Neural cell (in vitro differentiated cells): Measurements from ENCODE around the gene MRPS22. TPM values are rescaled to one million over a fixed set of nuclear protein-coding genes. Genes with fewer than 3 reads are reported as not detected.

ENCODE experiments used
- H2AFZ ChIP-seq: fragments of 200-600, 300-800 bp; sonication (generic), shearing (Covaris generic); 2 replicates; pipeline ENCODE4 v1.6.0; 2014; ENCODE audit warnings: low read depth, mild to moderate bottlenecking, antibody characterized with exemption, low read length, moderate library complexity
- H3F3A ChIP-seq: fragments of 200-600 bp; shearing (Covaris generic); 2 replicates; pipeline ENCODE4 v1.6.1; 2016; ENCODE audit warnings: mild to moderate bottlenecking, moderate library complexity, mixed read lengths, antibody characterized with exemption, low read length; ENCODE audit not compliant: insufficient read depth, poor library complexity, severe bottlenecking
- H3K27ac ChIP-seq: fragments of 200-600, 300-800 bp; sonication (generic), shearing (Covaris generic); 2 replicates; pipeline ENCODE4 v1.5.1; 2014; ENCODE audit warnings: mild to moderate bottlenecking, low read length, moderate library complexity
- H3K27me3 ChIP-seq: fragments of 300-800, 200-600 bp; sonication (generic), shearing (Covaris generic); 2 replicates; pipeline ENCODE4 v1.6.0; 2014; ENCODE audit warnings: mild to moderate bottlenecking, low read depth, low read length, moderate library complexity; ENCODE audit not compliant: insufficient read depth
- H3K36me3 ChIP-seq: fragments of 300-800, 200-600 bp; sonication (generic), shearing (Covaris generic); 2 replicates; pipeline ENCODE4 v1.5.1; 2014; ENCODE audit warnings: mild to moderate bottlenecking, antibody characterized with exemption, low read length, moderate library complexity; ENCODE audit not compliant: insufficient read depth
- H3K4me2 ChIP-seq: fragments of 300-800, 200-600 bp; sonication (generic), shearing (Covaris generic); 2 replicates; pipeline ENCODE4 v1.6.0; 2014; ENCODE audit warnings: mild to moderate bottlenecking, low read length
- H3K4me3 ChIP-seq: fragments of 300-800, 200-600 bp; sonication (generic), shearing (Covaris generic); 2 replicates; pipeline ENCODE4 v1.5.1; 2014; ENCODE audit warnings: mild to moderate bottlenecking, low read length, moderate library complexity
- H3K79me2 ChIP-seq: fragments of 200-600 bp; shearing (Covaris generic); replicated peaks from 2 replicates; pipeline ENCODE4 v1.6.0; 2014; ENCODE audit warnings: mild to moderate bottlenecking, low read length, moderate library complexity; ENCODE audit not compliant: insufficient read depth
- H3K9ac ChIP-seq: fragments of 300-800, 200-600 bp; sonication (generic), shearing (Covaris generic); 2 replicates; pipeline ENCODE4 v1.6.1; 2016; ENCODE audit warnings: mild to moderate bottlenecking, low read length, mixed read lengths
- H3K9me2 ChIP-seq: fragments of 200-600 bp; shearing (Covaris generic); 2 replicates; pipeline ENCODE4 v1.6.1; 2016; ENCODE audit warnings: mild to moderate bottlenecking, low read length, mixed read lengths; ENCODE audit not compliant: insufficient read depth
- H3K9me3 ChIP-seq: fragments of 200-600, 300-800 bp; sonication (generic), shearing (Covaris generic); 2 replicates; pipeline ENCODE4 v1.6.1; 2016; ENCODE audit warnings: mild to moderate bottlenecking, mixed run types, low read length, moderate library complexity, mixed read lengths
- H4K20me1 ChIP-seq: fragments of 200-600 bp; shearing (Covaris generic); 2 replicates; pipeline ENCODE4 v1.6.1; 2016; ENCODE audit warnings: mild to moderate bottlenecking, mixed run types; ENCODE audit not compliant: insufficient read depth
- EP300 ChIP-seq: fragments of 450-650 bp; conservative IDR thresholded peaks from 2 replicates; pipeline ENCODE4 v1.6.1; 2014; ENCODE audit warnings: antibody characterized with exemption, mild to moderate bottlenecking, moderate library complexity; ENCODE audit not compliant: poor library complexity, severe bottlenecking
- EZH2 ChIP-seq: fragments of 200-600, 300-800 bp; shearing (Covaris generic), sonication (generic); IDR thresholded peaks from 2 replicates; pipeline ENCODE4 v1.6.1; 2014; ENCODE audit warnings: antibody characterized with exemption, low read length, borderline replicate concordance, mild to moderate bottlenecking; ENCODE audit not compliant: insufficient read depth, poor library complexity, severe bottlenecking
- MXI1 ChIP-seq: fragments of 450-650 bp; conservative IDR thresholded peaks from 2 replicates; pipeline ENCODE4 v1.6.1; 2014; ENCODE audit warnings: antibody characterized with exemption, mild to moderate bottlenecking; ENCODE audit not compliant: poor library complexity, severe bottlenecking
- POLR2AphosphoS5 ChIP-seq: IDR thresholded peaks from 2 replicates; pipeline ENCODE4 v1.6.1; 2012
- RAD21 ChIP-seq: fragments of 450-650 bp; conservative IDR thresholded peaks from 2 replicates; pipeline ENCODE4 v1.6.1; 2014; ENCODE audit warnings: antibody characterized with exemption, mild to moderate bottlenecking, moderate library complexity
- SMC3 ChIP-seq: fragments of 450-650 bp; conservative IDR thresholded peaks from 2 replicates; pipeline ENCODE4 v1.6.1; 2014; ENCODE audit warnings: antibody characterized with exemption, mild to moderate bottlenecking, moderate library complexity; ENCODE audit not compliant: poor library complexity
- TAF1 ChIP-seq: IDR thresholded peaks from 2 replicates; pipeline ENCODE4 v1.6.1; 2012; ENCODE audit warnings: low read depth
- polyA plus RNA-seq: library from polyadenylated mRNA; depleted of rRNA; stranded (reverse); fragments of >200 nt; gene quantifications from 2 replicates; pipeline ENCODE4 v1.2.3, GENCODE V29; 2014
- TF ChIP-seq, protein P1 (sequence below): IDR thresholded peaks from 2 replicates; pipeline ENCODE4 v1.6.1; 2012; ENCODE audit warnings: borderline replicate concordance
- TF ChIP-seq, protein P2 (sequence below): fragments of 450-650 bp; IDR thresholded peaks from 2 replicates; pipeline ENCODE4 v1.5.1; 2014; ENCODE audit warnings: antibody characterized with exemption, mild to moderate bottlenecking, moderate library complexity; ENCODE audit not compliant: poor library complexity, severe bottlenecking

The MRPS22 gene
- polyA plus RNA-seq, 1 donor from 2014 or later: 80.7 TPM

DNA sequence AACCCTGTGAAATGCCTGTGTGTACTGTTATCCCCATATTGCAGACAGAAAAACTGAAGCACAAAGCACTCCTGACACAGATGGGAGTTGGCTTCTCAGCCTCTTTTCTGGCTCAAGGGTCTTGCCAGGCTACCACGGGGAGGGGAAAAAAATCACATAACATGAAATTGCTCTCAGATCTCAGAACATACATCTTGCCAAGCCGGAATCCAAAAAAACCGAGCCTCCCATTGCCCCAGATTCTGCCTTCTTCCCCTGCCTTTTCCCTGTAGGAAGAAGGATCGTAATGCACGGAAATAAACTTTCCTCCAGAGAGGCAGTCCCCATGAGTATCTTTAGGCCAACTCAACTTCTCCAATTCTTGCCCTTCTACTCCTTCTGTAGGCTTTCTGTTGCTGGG, 16.6 kb upstream of the MRPS22 start:
- Histone ChIP-seq H3K27ac (no peak overlapping the region), H3K9ac (no peak overlapping the region), H3K79me2 (no peaks in the 10 kb centered on the region)

DNA sequence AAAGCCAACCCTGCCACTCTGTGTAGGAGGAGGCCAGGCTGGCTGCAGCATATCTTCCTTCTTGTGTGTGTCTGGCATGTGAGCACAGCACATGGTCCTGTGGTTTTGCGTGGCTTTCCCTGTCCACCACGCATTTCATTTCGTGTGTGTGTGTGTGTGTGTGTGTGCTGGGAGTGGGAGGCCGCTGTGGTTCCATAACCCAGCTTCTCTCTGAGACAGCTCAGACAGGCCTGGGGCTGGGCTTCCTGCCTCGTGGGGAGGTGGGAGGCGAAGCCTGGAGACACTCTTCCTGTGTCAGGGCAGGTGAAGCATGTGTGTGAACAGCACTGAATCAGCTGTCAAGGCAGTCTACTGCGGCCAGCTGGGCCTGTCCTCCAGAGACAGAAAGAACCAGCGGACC, 16.0 kb upstream of the MRPS22 start:
- Histone ChIP-seq H3K79me2 (no peaks in the 10 kb centered on the region), H3K4me3 (no peak overlapping the region), H3K9me3 (no peaks in the 10 kb centered on the region), H3K9ac (no peak overlapping the region), H3K4me2 (no peak overlapping the region), H3F3A (no peaks in the 10 kb centered on the region), H3K9me2 (no peaks in the 10 kb centered on the region), H3K36me3 (no peaks in the 10 kb centered on the region), H3K27ac (no peak overlapping the region), H4K20me1 (no peaks in the 10 kb centered on the region), H2AFZ (no peak overlapping the region), H3K27me3 (peaks cover 22% of the 10 kb centered on the region)
- TF ChIP-seq POLR2AphosphoS5: no peak
- TF ChIP-seq, protein P1, sequence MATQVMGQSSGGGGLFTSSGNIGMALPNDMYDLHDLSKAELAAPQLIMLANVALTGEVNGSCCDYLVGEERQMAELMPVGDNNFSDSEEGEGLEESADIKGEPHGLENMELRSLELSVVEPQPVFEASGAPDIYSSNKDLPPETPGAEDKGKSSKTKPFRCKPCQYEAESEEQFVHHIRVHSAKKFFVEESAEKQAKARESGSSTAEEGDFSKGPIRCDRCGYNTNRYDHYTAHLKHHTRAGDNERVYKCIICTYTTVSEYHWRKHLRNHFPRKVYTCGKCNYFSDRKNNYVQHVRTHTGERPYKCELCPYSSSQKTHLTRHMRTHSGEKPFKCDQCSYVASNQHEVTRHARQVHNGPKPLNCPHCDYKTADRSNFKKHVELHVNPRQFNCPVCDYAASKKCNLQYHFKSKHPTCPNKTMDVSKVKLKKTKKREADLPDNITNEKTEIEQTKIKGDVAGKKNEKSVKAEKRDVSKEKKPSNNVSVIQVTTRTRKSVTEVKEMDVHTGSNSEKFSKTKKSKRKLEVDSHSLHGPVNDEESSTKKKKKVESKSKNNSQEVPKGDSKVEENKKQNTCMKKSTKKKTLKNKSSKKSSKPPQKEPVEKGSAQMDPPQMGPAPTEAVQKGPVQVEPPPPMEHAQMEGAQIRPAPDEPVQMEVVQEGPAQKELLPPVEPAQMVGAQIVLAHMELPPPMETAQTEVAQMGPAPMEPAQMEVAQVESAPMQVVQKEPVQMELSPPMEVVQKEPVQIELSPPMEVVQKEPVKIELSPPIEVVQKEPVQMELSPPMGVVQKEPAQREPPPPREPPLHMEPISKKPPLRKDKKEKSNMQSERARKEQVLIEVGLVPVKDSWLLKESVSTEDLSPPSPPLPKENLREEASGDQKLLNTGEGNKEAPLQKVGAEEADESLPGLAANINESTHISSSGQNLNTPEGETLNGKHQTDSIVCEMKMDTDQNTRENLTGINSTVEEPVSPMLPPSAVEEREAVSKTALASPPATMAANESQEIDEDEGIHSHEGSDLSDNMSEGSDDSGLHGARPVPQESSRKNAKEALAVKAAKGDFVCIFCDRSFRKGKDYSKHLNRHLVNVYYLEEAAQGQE: no peak
- no peak for TF ChIP-seq SMC3
- no peak for TF ChIP-seq MXI1
- TF ChIP-seq, protein P2, sequence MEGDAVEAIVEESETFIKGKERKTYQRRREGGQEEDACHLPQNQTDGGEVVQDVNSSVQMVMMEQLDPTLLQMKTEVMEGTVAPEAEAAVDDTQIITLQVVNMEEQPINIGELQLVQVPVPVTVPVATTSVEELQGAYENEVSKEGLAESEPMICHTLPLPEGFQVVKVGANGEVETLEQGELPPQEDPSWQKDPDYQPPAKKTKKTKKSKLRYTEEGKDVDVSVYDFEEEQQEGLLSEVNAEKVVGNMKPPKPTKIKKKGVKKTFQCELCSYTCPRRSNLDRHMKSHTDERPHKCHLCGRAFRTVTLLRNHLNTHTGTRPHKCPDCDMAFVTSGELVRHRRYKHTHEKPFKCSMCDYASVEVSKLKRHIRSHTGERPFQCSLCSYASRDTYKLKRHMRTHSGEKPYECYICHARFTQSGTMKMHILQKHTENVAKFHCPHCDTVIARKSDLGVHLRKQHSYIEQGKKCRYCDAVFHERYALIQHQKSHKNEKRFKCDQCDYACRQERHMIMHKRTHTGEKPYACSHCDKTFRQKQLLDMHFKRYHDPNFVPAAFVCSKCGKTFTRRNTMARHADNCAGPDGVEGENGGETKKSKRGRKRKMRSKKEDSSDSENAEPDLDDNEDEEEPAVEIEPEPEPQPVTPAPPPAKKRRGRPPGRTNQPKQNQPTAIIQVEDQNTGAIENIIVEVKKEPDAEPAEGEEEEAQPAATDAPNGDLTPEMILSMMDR: no peak
- no peak for TF ChIP-seq EZH2
- no peak for TF ChIP-seq EP300
- no peak for TF ChIP-seq RAD21
- no peak for TF ChIP-seq TAF1

More for the DNA sequence above, 16.6 kb upstream of the MRPS22 start:
- TF ChIP-seq, protein P1: no peak
- TF ChIP-seq MXI1: no peak
- TF ChIP-seq, protein P2: no peak
- TF ChIP-seq EZH2: no peak
- no peak for TF ChIP-seq EP300
- TF ChIP-seq TAF1: no peak
- no peak for TF ChIP-seq RAD21
- TF ChIP-seq POLR2AphosphoS5: no peak
- TF ChIP-seq SMC3: no peak
- Histone ChIP-seq H3K9me3 (no peaks in the 10 kb centered on the region), H3K4me3 (no peak overlapping the region), H3F3A (no peaks in the 10 kb centered on the region), H3K36me3 (no peaks in the 10 kb centered on the region), H3K4me2 (no peak overlapping the region), H3K27me3 (peaks cover 21% of the 10 kb centered on the region), H2AFZ (no peak overlapping the region), H3K9me2 (no peaks in the 10 kb centered on the region), H4K20me1 (no peaks in the 10 kb centered on the region)
